Astrocyte of the cerebellum (primary cell): ENCODE data around the gene SFXN5.

ENCODE experiments used
- DNase-seq: peaks from one replicate; pipeline ENCODE4 v3.0.0-alpha.2; 2011; ENCODE audit warnings: low read depth
- H3K4me3 ChIP-seq: 2 replicates; pipeline ENCODE4 v1.5.1; 2011; ENCODE audit warnings: mild to moderate bottlenecking, low read depth, low read length, moderate library complexity
- CTCF ChIP-seq: IDR thresholded peaks from 2 replicates; pipeline ENCODE4 v1.5.1; 2012; ENCODE audit warnings: low read length, low read depth, moderate library complexity, mild to moderate bottlenecking; ENCODE audit errors: missing control alignments
- in situ Hi-C: cut with HindIII; loops from 2 replicates; pipeline ENCODE4 v1.10.0; 2017; ENCODE audit warnings: low sequenced_read_pairs

Gene SFXN5

DNA sequence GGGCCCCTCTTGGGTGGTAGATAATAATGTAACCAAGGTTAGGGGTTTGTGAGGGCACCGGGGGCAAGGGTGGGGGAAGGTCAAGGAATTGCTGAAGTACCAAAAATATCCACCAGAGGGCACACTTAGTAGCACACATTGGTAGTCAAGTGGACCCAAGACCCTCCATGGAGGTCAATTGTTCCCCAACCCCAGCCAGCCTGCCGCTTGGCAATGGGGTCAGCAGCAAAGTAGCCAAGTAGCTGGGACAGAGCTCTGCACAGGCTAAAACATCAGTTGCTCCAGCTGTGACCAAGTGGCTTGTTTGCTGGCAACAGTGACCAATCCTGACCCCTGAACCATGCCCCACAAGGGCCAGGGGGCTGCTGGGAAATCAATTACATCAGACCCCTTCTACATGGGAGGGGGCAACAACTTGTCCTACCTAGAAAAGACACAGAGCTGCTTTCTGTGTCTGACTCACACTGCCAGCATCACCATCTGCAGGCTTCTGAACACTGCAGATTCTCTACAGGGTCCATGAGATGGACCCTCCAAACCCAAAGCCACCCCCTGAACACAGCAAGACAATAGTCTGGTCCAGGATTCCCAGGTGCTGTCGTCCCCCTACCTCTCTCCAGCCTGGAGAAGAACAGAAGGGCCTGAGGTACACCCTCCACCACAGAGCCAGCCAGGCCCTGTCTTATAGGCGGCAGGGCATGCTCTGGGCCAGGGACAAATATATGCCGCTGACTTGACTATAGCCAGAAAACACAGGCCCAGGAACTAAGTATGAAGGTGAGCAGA lies 78.2 kb downstream of the SFXN5 start:
- no peak for DNase-seq
- in situ Hi-C loops = no loop called here

GRCh38 chr2:72992734-72993102 lies 78.8 kb downstream of the SFXN5 start:
- no peak for TF ChIP-seq CTCF
- H3K4me3 ChIP-seq = no peak overlapping the region
- DNase-seq = no peak
- in situ Hi-C loops = no loop called here

More for the DNA sequence above, 78.2 kb downstream of the SFXN5 start:
- peak; percentile 69 for TF ChIP-seq CTCF
- H3K4me3 ChIP-seq = no peak overlapping the region

- in situ Hi-C loops = no loop called here
- TF ChIP-seq CTCF = no peak
Observed at GRCh38 chr2:72991980-72992733, 79.4 kb downstream of the SFXN5 start.

GRCh38 chr2:72991439-72991725 lies 80.1 kb downstream of the SFXN5 start:
- TF ChIP-seq CTCF = no peak
- in situ Hi-C loops = no loop called here
- H3K4me3 ChIP-seq = no peak overlapping the region
- DNase-seq = no peak

More at GRCh38 chr2:72991980-72992733, 79.4 kb downstream of the SFXN5 start:
- DNase-seq = no peak
- H3K4me3 ChIP-seq = no peak overlapping the region

- TF ChIP-seq CTCF = no peak
- no peak for DNase-seq
Observed at GRCh38 chr2:72990695-72991438, 80.6 kb downstream of the SFXN5 start.

GRCh38 chr2:72989770-72990556 lies 81.5 kb downstream of the SFXN5 start:
- no peak for TF ChIP-seq CTCF
- no peak overlapping the region for H3K4me3 ChIP-seq
- in situ Hi-C loops = no loop called here
- no peak for DNase-seq

More at GRCh38 chr2:72990695-72991438, 80.6 kb downstream of the SFXN5 start:
- no peak overlapping the region for H3K4me3 ChIP-seq
- in situ Hi-C loops = no loop called here
